ENCODE data around the gene KATNBL1.

KATNBL1 gene

GRCh38 chr15:34101366-34102174 is 108.3 kb downstream of the KATNBL1 start, which contains the start of the genes EMC7 and PGBD4:
EMC7 (minus strand) TSS chr15:34101862; CDS start chr15:34101839, 23 bp downstream.
PGBD4 (plus strand) TSS chr15:34102083; CDS start chr15:34102532, 449 bp downstream.
- Histone ChIP-seq H3K9ac (ENCODE audit: low read length) (peak within 1 kb of the TSS; percentile 80), H2BK120ac (ENCODE audit: low read depth, low read length) (no peak within 1 kb of the TSS), H3K4me3 (ENCODE audit: low read length) (peak within 1 kb of the TSS; percentile 98), H3K56ac (ENCODE audit: low read length) (peak within 1 kb of the TSS; percentile 96), H4K8ac (ENCODE audit: low read depth, low read length) (no peak within 1 kb of the TSS), H3K4ac (ENCODE audit: low read depth, low read length) (peak within 1 kb of the TSS; percentile 11), H4K5ac (ENCODE audit: low read length) (no peak within 1 kb of the TSS), H3K36me3 (ENCODE audit: control insufficient read depth, insufficient read depth, low read length) (no peaks in the 10 kb centered on the region), H3K27ac (ENCODE audit: low read depth, low read length) (no peak within 1 kb of the TSS), H3K23ac (ENCODE audit: low read length) (no peak within 1 kb of the TSS), H3K18ac (ENCODE audit: low read length) (peak within 1 kb of the TSS; percentile 72), H3K4me1 (ENCODE audit: control insufficient read depth, low read depth, low read length) (peaks cover 2% of the 10 kb centered on the region), H3K4me2 (ENCODE audit: low read length) (peak within 1 kb of the TSS; percentile 89), H2BK5ac (ENCODE audit: low read length) (no peak within 1 kb of the TSS), H3K27me3 (ENCODE audit: insufficient read depth, low read length, poor library complexity) (no peaks in the 10 kb centered on the region), H2BK15ac (replicated peaks; ENCODE audit: low read depth) (no peak within 1 kb of the TSS), H2AK5ac (ENCODE audit: low read length) (no peak within 1 kb of the TSS), H3K79me2 (ENCODE audit: control insufficient read depth, insufficient read depth, low read length) (peaks cover 18% of the 10 kb centered on the region), H3K79me1 (ENCODE audit: low read length) (peaks cover 8% of the 10 kb centered on the region)
- WGBS (ENCODE audit: extremely low coverage, insufficient coverage, low lambda C conversion rate), result no CpG with 5 or more reads among the region's 48 CpGs
- peak; percentile 99 for DNase-seq

DNA sequence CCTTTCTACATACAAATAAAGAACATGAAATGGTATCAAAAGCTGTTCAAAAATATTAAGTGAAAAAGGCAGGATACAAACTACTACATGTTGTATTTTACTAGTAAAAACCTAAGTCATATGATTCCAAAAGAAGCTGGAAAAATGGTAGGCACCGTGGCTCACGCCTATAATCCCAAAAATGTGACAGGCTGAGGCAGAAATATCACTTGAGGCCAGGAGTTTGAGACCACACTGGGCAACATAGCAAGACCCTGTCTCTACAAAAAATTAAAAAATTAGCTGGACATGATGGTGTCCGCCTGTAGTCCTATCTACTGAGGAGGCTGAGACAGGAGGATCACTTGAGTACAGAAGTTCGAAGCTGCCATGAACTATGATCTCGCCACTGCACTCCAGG is 110.0 kb downstream of the KATNBL1 start:
- H2BK15ac ChIP-seq (replicated peaks; ENCODE audit: low read depth), result no peak overlapping the region
- H2BK5ac ChIP-seq (ENCODE audit: low read length), result no peak overlapping the region
- no peak overlapping the region for H2BK120ac ChIP-seq (ENCODE audit: low read depth, low read length)
- no peak overlapping the region for H3K4me2 ChIP-seq (ENCODE audit: low read length)
- no peak overlapping the region for H3K9ac ChIP-seq (ENCODE audit: low read length)
- no peak overlapping the region for H3K4me3 ChIP-seq (ENCODE audit: low read length)
- no peak overlapping the region for H2AK5ac ChIP-seq (ENCODE audit: low read length)
- H3K4ac ChIP-seq (ENCODE audit: low read depth, low read length), result no peak overlapping the region
- H3K27me3 ChIP-seq (ENCODE audit: insufficient read depth, low read length, poor library complexity), result no peaks in the 10 kb centered on the region
- H3K79me1 ChIP-seq (ENCODE audit: low read length), result peaks cover 8% of the 10 kb centered on the region
- H3K18ac ChIP-seq (ENCODE audit: low read length), result no peak overlapping the region
- no peaks in the 10 kb centered on the region for H3K36me3 ChIP-seq (ENCODE audit: control insufficient read depth, insufficient read depth, low read length)
- WGBS (ENCODE audit: extremely low coverage, insufficient coverage, low lambda C conversion rate), result no CpG with 5 or more reads among the region's 5 CpGs
- no peak overlapping the region for H3K56ac ChIP-seq (ENCODE audit: low read length)
- no peak overlapping the region for H4K8ac ChIP-seq (ENCODE audit: low read depth, low read length)
- H3K23ac ChIP-seq (ENCODE audit: low read length), result no peak overlapping the region
- no peak for DNase-seq
- H4K5ac ChIP-seq (ENCODE audit: low read length), result no peak overlapping the region
- peaks cover 18% of the 10 kb centered on the region for H3K79me2 ChIP-seq (ENCODE audit: control insufficient read depth, insufficient read depth, low read length)
- peaks cover 2% of the 10 kb centered on the region for H3K4me1 ChIP-seq (ENCODE audit: control insufficient read depth, low read depth, low read length)
- no peak overlapping the region for H3K27ac ChIP-seq (ENCODE audit: low read depth, low read length)

All from mesendoderm (in vitro differentiated cells).